ENCODE measurements around the gene SERF2.
"Not testable (repeated sequence)": the region's sequence is repeated elsewhere in the genome, so short reads cannot be mapped to it uniquely, and the experiment has no call there.

Gene SERF2

GRCh38 chr15:43794269-43795037 is 2.3 kb downstream of the SERF2 start:
- DNase-seq = no peak

GRCh38 chr15:43795197-43795596 is 3.1 kb downstream of the SERF2 start:
- DNase-seq = no peak

- no peak for DNase-seq
Measured at GRCh38 chr15:43795997-43796396, 3.9 kb downstream of the SERF2 start.

- DNase-seq = no peak
Measured at GRCh38 chr15:43796566-43796965, 4.4 kb downstream of the SERF2 start.

GRCh38 chr15:43799209-43799944 is 7.3 kb downstream of the SERF2 start:
- DNase-seq = no peak

GRCh38 chr15:43799945-43800285 is 7.8 kb downstream of the SERF2 start, which contains the start of gene SERINC4:
Gene SERINC4, minus strand, starts transcription at chr15:43800220. Its CDS starts 234 bp downstream, at chr15:43799986.
- DNase-seq = no peak

- DNase-seq = peak; percentile 58
Measured at GRCh38 chr15:43800286-43801141, 8.4 kb downstream of the SERF2 start, which contains the start of gene HYPK. Gene HYPK, plus strand, starts transcription at chr15:43800599. Its CDS starts 24 bp downstream, at chr15:43800623.

GRCh38 chr15:43802676-43803075 is 10.6 kb downstream of the SERF2 start:
- DNase-seq = not testable (repeated sequence)

GRCh38 chr15:43808435-43808950 is 16.4 kb downstream of the SERF2 start:
- no peak for DNase-seq

- no peak for DNase-seq
Measured at GRCh38 chr15:43808960-43809678, 17.0 kb downstream of the SERF2 start.

- DNase-seq = not testable (repeated sequence)
Measured at GRCh38 chr15:43815064-43815463, 22.9 kb downstream of the SERF2 start.

- DNase-seq = no peak
Measured at GRCh38 chr15:43821505-43821904, 29.4 kb downstream of the SERF2 start.

GRCh38 chr15:43824302-43825246 is 32.5 kb downstream of the SERF2 start, which contains the start of gene MFAP1:
Gene MFAP1, minus strand, starts transcription at chr15:43824690. Its CDS starts 121 bp downstream, at chr15:43824569.
- DNase-seq = peak; percentile 94

- DNase-seq = not testable (repeated sequence)
Measured at GRCh38 chr15:43825305-43825704, 33.2 kb downstream of the SERF2 start.

- no peak for DNase-seq
Measured at GRCh38 chr15:43826029-43826507, 33.9 kb downstream of the SERF2 start.

- peak; percentile 76 for DNase-seq
Measured at GRCh38 chr15:43826508-43827341, 34.6 kb downstream of the SERF2 start, which contains the start of gene WDR76. Gene WDR76, plus strand, starts transcription at chr15:43827002. Its CDS starts 31 bp downstream, at chr15:43827033.

- no peak for DNase-seq
Measured at GRCh38 chr15:43828061-43828657, 36.0 kb downstream of the SERF2 start.

- DNase-seq = not testable (repeated sequence)
Measured at GRCh38 chr15:43829951-43830540, 37.9 kb downstream of the SERF2 start.
